ENCODE measurements around the gene FAM171A1.

The FAM171A1 gene

GRCh38 chr10:15296701-15297100 lies 74.4 kb downstream of the FAM171A1 start:
- no peaks in the 10 kb centered on the region for H3K36me3 ChIP-seq (ENCODE audit: insufficient read depth)
- H2AFZ ChIP-seq (ENCODE audit: low read depth) = no peak overlapping the region
- H4K20me1 ChIP-seq (ENCODE audit: insufficient read depth) = no peaks in the 10 kb centered on the region
- H3K79me2 ChIP-seq (ENCODE audit: insufficient read depth, low read depth) = no peaks in the 10 kb centered on the region; the same call in 1 of the 2 replicates
- H3K4me1 ChIP-seq (ENCODE audit: low read depth, poor library complexity, severe bottlenecking) = peaks cover 12% of the 10 kb centered on the region
- no peak overlapping the region for H3K27ac ChIP-seq
- H3K9ac ChIP-seq = no peak overlapping the region
- H3K4me3 ChIP-seq (IDR thresholded peaks at IDR 0.05; ENCODE audit: insufficient read depth, low read depth, low read length) = no peak overlapping the region
- no peak for TF ChIP-seq CTCF (conservative IDR thresholded peaks at IDR 0.05; ENCODE audit: low read depth, low read length)
- no peak overlapping the region for H3K4me2 ChIP-seq
- no peaks in the 10 kb centered on the region for H3K27me3 ChIP-seq (ENCODE audit: insufficient read depth, low read depth)

- H3K9ac ChIP-seq = no peak overlapping the region
- H3K4me1 ChIP-seq (ENCODE audit: low read depth, poor library complexity, severe bottlenecking) = peaks cover 12% of the 10 kb centered on the region
- no peak overlapping the region for H3K27ac ChIP-seq
- H2AFZ ChIP-seq (ENCODE audit: low read depth) = no peak overlapping the region
- H3K79me2 ChIP-seq (ENCODE audit: insufficient read depth, low read depth) = no peaks in the 10 kb centered on the region; the same call in 1 of the 2 replicates
- H3K4me3 ChIP-seq (IDR thresholded peaks at IDR 0.05; ENCODE audit: insufficient read depth, low read depth, low read length) = no peak overlapping the region
- no peak for TF ChIP-seq CTCF (conservative IDR thresholded peaks at IDR 0.05; ENCODE audit: low read depth, low read length)
- no peaks in the 10 kb centered on the region for H4K20me1 ChIP-seq (ENCODE audit: insufficient read depth)
- no peaks in the 10 kb centered on the region for H3K27me3 ChIP-seq (ENCODE audit: insufficient read depth, low read depth)
- no peaks in the 10 kb centered on the region for H3K36me3 ChIP-seq (ENCODE audit: insufficient read depth)
- H3K4me2 ChIP-seq = no peak overlapping the region
Observed at GRCh38 chr10:15295537-15296325, 75.4 kb downstream of the FAM171A1 start.

- H3K36me3 ChIP-seq (ENCODE audit: insufficient read depth) = no peaks in the 10 kb centered on the region
- H3K79me2 ChIP-seq (ENCODE audit: insufficient read depth, low read depth) = peaks cover 6% of the 10 kb centered on the region; the same call in 1 of the 2 replicates
- H3K27me3 ChIP-seq (ENCODE audit: insufficient read depth, low read depth) = no peaks in the 10 kb centered on the region
- no peaks in the 10 kb centered on the region for H4K20me1 ChIP-seq (ENCODE audit: insufficient read depth)
- H3K9ac ChIP-seq = no peak overlapping the region
- H2AFZ ChIP-seq (ENCODE audit: low read depth) = no peak overlapping the region
- H3K4me1 ChIP-seq (ENCODE audit: low read depth, poor library complexity, severe bottlenecking) = peaks cover 12% of the 10 kb centered on the region
- no peak overlapping the region for H3K4me2 ChIP-seq
- no peak overlapping the region for H3K4me3 ChIP-seq (IDR thresholded peaks at IDR 0.05; ENCODE audit: insufficient read depth, low read depth, low read length)
- H3K27ac ChIP-seq = no peak overlapping the region
- TF ChIP-seq CTCF (conservative IDR thresholded peaks at IDR 0.05; ENCODE audit: low read depth, low read length) = no peak
Observed at GRCh38 chr10:15293862-15294842, 76.9 kb downstream of the FAM171A1 start.

GRCh38 chr10:15290671-15291070 lies 80.4 kb downstream of the FAM171A1 start:
- no peak overlapping the region for H3K4me2 ChIP-seq

More at GRCh38 chr10:15290671-15291070, 80.4 kb downstream of the FAM171A1 start:
- Histone ChIP-seq H3K79me2 (ENCODE audit: insufficient read depth, low read depth) (peaks cover 6% of the 10 kb centered on the region; the same call in 1 of the 2 replicates), H3K36me3 (ENCODE audit: insufficient read depth) (no peaks in the 10 kb centered on the region), H3K4me1 (ENCODE audit: low read depth, poor library complexity, severe bottlenecking) (peaks cover 4% of the 10 kb centered on the region), H2AFZ (ENCODE audit: low read depth) (no peak overlapping the region), H4K20me1 (ENCODE audit: insufficient read depth) (no peaks in the 10 kb centered on the region), H3K4me3 (IDR thresholded peaks at IDR 0.05; ENCODE audit: insufficient read depth, low read depth, low read length) (no peak overlapping the region), H3K27me3 (ENCODE audit: insufficient read depth, low read depth) (no peaks in the 10 kb centered on the region), H3K27ac (no peak overlapping the region), H3K9ac (no peak overlapping the region)
- no peak for TF ChIP-seq CTCF (conservative IDR thresholded peaks at IDR 0.05; ENCODE audit: low read depth, low read length)

Measured in KMS-11 (cell line).